ENCODE measurements around the gene IFRD1. TPM values are rescaled to one million over a fixed set of nuclear protein-coding genes. Genes with fewer than 3 reads are reported as not detected.
A peak's percentile ranks its signal among the peaks of the same experiment; 100 is the strongest.

IFRD1 gene
- total RNA-seq, 1 donor from 2014 or later: 76.6 TPM

- H3K27ac Mint-ChIP-seq (ENCODE audit: unreplicated experiment): no peak overlapping the region
- no peaks in the 10 kb centered on the region for H3K4me1 Mint-ChIP-seq
- no peaks in the 10 kb centered on the region for H3K9me3 Mint-ChIP-seq
- H3K36me3 Mint-ChIP-seq (ENCODE audit: low read depth): no peaks in the 10 kb centered on the region
- H3K4me3 Mint-ChIP-seq: no peak overlapping the region
- H3K27me3 Mint-ChIP-seq (ENCODE audit: low read depth): peaks cover 2% of the 10 kb centered on the region
- no peak for DNase-seq (ENCODE audit: low read depth, low spot score)
- TF ChIP-seq CTCF (conservative IDR thresholded peaks at IDR 0.05): peak; percentile 63
Observed at GRCh38 chr7:112411186-112411795, 39.0 kb upstream of the IFRD1 start.

- no peak for DNase-seq (ENCODE audit: low read depth, low spot score)
- peak; percentile 71 for TF ChIP-seq CTCF (conservative IDR thresholded peaks at IDR 0.05)
- no peak overlapping the region for H3K4me3 Mint-ChIP-seq
- H3K9me3 Mint-ChIP-seq: peaks cover 3% of the 10 kb centered on the region
- H3K36me3 Mint-ChIP-seq (ENCODE audit: low read depth): peaks cover 3% of the 10 kb centered on the region
- no peaks in the 10 kb centered on the region for H3K27me3 Mint-ChIP-seq (ENCODE audit: low read depth)
- peaks cover 12% of the 10 kb centered on the region for H3K4me1 Mint-ChIP-seq
- no peak overlapping the region for H3K27ac Mint-ChIP-seq (ENCODE audit: unreplicated experiment)
Observed at GRCh38 chr7:112414855-112415490, 35.3 kb upstream of the IFRD1 start.

GRCh38 chr7:112416127-112416526 is 34.1 kb upstream of the IFRD1 start:
- TF ChIP-seq CTCF (conservative IDR thresholded peaks at IDR 0.05): no peak
- Mint-ChIP-seq H3K4me3 (no peak overlapping the region), H3K4me1 (peaks cover 22% of the 10 kb centered on the region), H3K27me3 (ENCODE audit: low read depth) (no peaks in the 10 kb centered on the region), H3K27ac (ENCODE audit: unreplicated experiment) (no peak overlapping the region), H3K36me3 (ENCODE audit: low read depth) (peaks cover 3% of the 10 kb centered on the region), H3K9me3 (peaks cover 3% of the 10 kb centered on the region)
- DNase-seq (ENCODE audit: low read depth, low spot score): no peak

- no peak for DNase-seq (ENCODE audit: low read depth, low spot score)
- peaks cover 48% of the 10 kb centered on the region for H3K4me1 Mint-ChIP-seq
- peaks cover 3% of the 10 kb centered on the region for H3K36me3 Mint-ChIP-seq (ENCODE audit: low read depth)
- H3K4me3 Mint-ChIP-seq: peak overlapping the region; percentile 10
- no peak for TF ChIP-seq CTCF (conservative IDR thresholded peaks at IDR 0.05)
- peaks cover 3% of the 10 kb centered on the region for H3K9me3 Mint-ChIP-seq
- H3K27me3 Mint-ChIP-seq (ENCODE audit: low read depth): no peaks in the 10 kb centered on the region
- no peak overlapping the region for H3K27ac Mint-ChIP-seq (ENCODE audit: unreplicated experiment)
Observed at GRCh38 chr7:112419543-112420130, 30.6 kb upstream of the IFRD1 start.

GRCh38 chr7:112420236-112420861 is 29.9 kb upstream of the IFRD1 start:
- Mint-ChIP-seq H3K36me3 (ENCODE audit: low read depth) (peaks cover 3% of the 10 kb centered on the region), H3K4me1 (peaks cover 48% of the 10 kb centered on the region), H3K4me3 (peak overlapping the region; percentile 10), H3K27ac (ENCODE audit: unreplicated experiment) (no peak overlapping the region), H3K27me3 (ENCODE audit: low read depth) (no peaks in the 10 kb centered on the region), H3K9me3 (peaks cover 3% of the 10 kb centered on the region)
- DNase-seq (ENCODE audit: low read depth, low spot score): no peak
- no peak for TF ChIP-seq CTCF (conservative IDR thresholded peaks at IDR 0.05)
